Spleen (tissue), 7 donors: Measurements from ENCODE around the gene EPHB3.

Experiments
- CTCF ChIP-seq, 11 experiments: fragments of 200-600 bp in 7 of 11; fragments of 450-650 bp in 4 of 11; sonication (generic) in 4 of 11; IDR thresholded peaks in 8 of 11; conservative IDR thresholded peaks in 3 of 11; 1 replicate in 7 of 11; 2 replicates in 4 of 11; pipeline versions ENCODE4 v1.4.0 to v1.8.0; 2016 to 2021; ENCODE audit warnings: antibody characterized with exemption in 11 of 11, inconsistent platforms in 4 of 11, mild to moderate bottlenecking in 1 of 11
- POLR2A ChIP-seq, 3 donors: fragments of 450-650 bp; IDR thresholded peaks; one replicate each; pipeline ENCODE4 v1.5.1; 2017; ENCODE audit warnings: antibody characterized with exemption in 3 of 3, mild to moderate bottlenecking in 1 of 3
- donor health status: DM: no; HTN: no; CAD: no; lungs with moderate emphysema.
- donor health status: DM: no; HTN: no; CAD: no.
- donor health status: DM: no; HTN: no; CAD: no.

GRCh38 chr3:184565421-184566211 lies 4.0 kb downstream of the EPHB3 start:
- TF ChIP-seq CTCF (IDR thresholded peaks at IDR 0.05 in 8 of 11, conservative IDR thresholded peaks at IDR 0.05 in 3 of 11), result no peak
- TF ChIP-seq POLR2A (IDR thresholded peaks at IDR 0.05), result no peak
